Amniotic stem cell (primary cell): Measurements from ENCODE around the gene RAB3C.

Experiments used
- DNase-seq: peaks from one replicate; lab custom pipeline; 2025; lab: John Stamatoyannopoulos, UW

RAB3C gene

GRCh38 chr5:58774937-58775336 is 192.1 kb downstream of the RAB3C start:
- no peak for DNase-seq

- DNase-seq: no peak
Observed at GRCh38 chr5:58775701-58776262, 192.9 kb downstream of the RAB3C start.

GRCh38 chr5:58776559-58776958 is 193.7 kb downstream of the RAB3C start:
- no peak for DNase-seq

- no peak for DNase-seq
Observed at GRCh38 chr5:58778888-58779287, 196.0 kb downstream of the RAB3C start.

GRCh38 chr5:58786035-58786434 is 203.2 kb downstream of the RAB3C start:
- DNase-seq: no peak

GRCh38 chr5:58786711-58787303 is 203.9 kb downstream of the RAB3C start:
- no peak for DNase-seq

GRCh38 chr5:58787987-58788386 is 205.1 kb downstream of the RAB3C start:
- no peak for DNase-seq

GRCh38 chr5:58793888-58794657 is 211.2 kb downstream of the RAB3C start:
- no peak for DNase-seq

GRCh38 chr5:58794875-58795274 is 212.0 kb downstream of the RAB3C start:
- no peak for DNase-seq

- no peak for DNase-seq
Observed at GRCh38 chr5:58795327-58795726, 212.5 kb downstream of the RAB3C start.

GRCh38 chr5:58797021-58797420 is 214.1 kb downstream of the RAB3C start:
- DNase-seq: no peak

- DNase-seq: no peak
Observed at GRCh38 chr5:58800356-58800755, 217.5 kb downstream of the RAB3C start.

- no peak for DNase-seq
Observed at GRCh38 chr5:58800861-58801540, 218.1 kb downstream of the RAB3C start.

GRCh38 chr5:58803056-58803455 is 220.2 kb downstream of the RAB3C start:
- no peak for DNase-seq

- DNase-seq: no peak
Observed at GRCh38 chr5:58804291-58804690, 221.4 kb downstream of the RAB3C start.

- DNase-seq: no peak
Observed at GRCh38 chr5:58810086-58810485, 227.2 kb downstream of the RAB3C start.

GRCh38 chr5:58813855-58814254 is 231.0 kb downstream of the RAB3C start:
- no peak for DNase-seq

- no peak for DNase-seq
Observed at GRCh38 chr5:58816181-58816731, 233.4 kb downstream of the RAB3C start.

- DNase-seq: no peak
Observed at GRCh38 chr5:58818465-58818864, 235.6 kb downstream of the RAB3C start.

GRCh38 chr5:58825441-58825840 is 242.6 kb downstream of the RAB3C start:
- DNase-seq: no peak

- no peak for DNase-seq
Observed at GRCh38 chr5:58825899-58826298, 243.0 kb downstream of the RAB3C start.

GRCh38 chr5:58827463-58827862 is 244.6 kb downstream of the RAB3C start:
- no peak for DNase-seq

- no peak for DNase-seq
Observed at GRCh38 chr5:58828258-58828657, 245.4 kb downstream of the RAB3C start.
